IMR-90 (cell line): ENCODE data around the gene NDUFV2. TPM values are rescaled to one million over a fixed set of nuclear protein-coding genes. Genes with fewer than 3 reads are reported as not detected.

Experiments used
- ATAC-seq: fragments of 200-7000 bp; cut with Tn5 transposase; 2 replicates; pipeline ENCODE4 v1.9.1; 2020; ENCODE audit warnings: low read depth, mild to moderate bottlenecking, moderate library complexity
- BruUV-seq: library from RNA; stranded (reverse); fragments of 400-500 nt; replicated peaks from 2 replicates; lab custom pipeline; 2021; lab: Mats Ljungman, UMichigan
- CTCF ChIA-PET: fragments of 300-600 bp; formaldehyde crosslinking; extraction: SDS; loops from one replicate; lab custom pipeline; 2021; ENCODE audit warnings: antibody characterized with exemption; lab: Yijun Ruan, JAX
- POLR2A ChIA-PET: fragments of 300-600 bp; sonication (Branson Sonifier 250); formaldehyde crosslinking; loops from one replicate; lab custom pipeline; 2022; ENCODE audit warnings: antibody characterized with exemption; ENCODE audit not compliant: unreplicated experiment; lab: Charles Lee
- DNase-seq: peaks from one replicate; pipeline ENCODE4 v3.0.0; 2013
- H2AFZ ChIP-seq: replicated peaks from 2 replicates; pipeline ENCODE3; 2013; ENCODE audit warnings: low read length, mild to moderate bottlenecking; ENCODE audit not compliant: poor library complexity
- H2AK5ac ChIP-seq: 2 replicates; pipeline ENCODE4 v1.6.1; 2013; ENCODE audit warnings: low read depth, low read length, inconsistent platforms
- H2AK9ac ChIP-seq: replicated peaks from 2 replicates; pipeline ENCODE3; 2013; ENCODE audit warnings: mild to moderate bottlenecking, low read depth, low read length, moderate library complexity; ENCODE audit not compliant: poor library complexity
- H2BK120ac ChIP-seq: 2 replicates; pipeline ENCODE4 v1.6.1; 2013; ENCODE audit warnings: low read depth, low read length, inconsistent platforms
- H2BK15ac ChIP-seq: 3 replicates; pipeline ENCODE4 v1.6.1; 2013; ENCODE audit warnings: low read depth, low read length, inconsistent platforms
- H2BK20ac ChIP-seq: 2 replicates; pipeline ENCODE4 v1.6.1; 2013; ENCODE audit warnings: low read depth, mild to moderate bottlenecking, inconsistent platforms, low read length, moderate library complexity
- H2BK5ac ChIP-seq: 2 replicates; pipeline ENCODE4 v1.6.1; 2013; ENCODE audit warnings: mild to moderate bottlenecking, low read depth, low read length, inconsistent platforms; ENCODE audit not compliant: poor library complexity, severe bottlenecking
- H3K14ac ChIP-seq: replicated peaks from 2 replicates; pipeline ENCODE4 v1.6.1; 2013; ENCODE audit warnings: low read depth, low read length, inconsistent platforms
- H3K18ac ChIP-seq: 2 replicates; pipeline ENCODE4 v1.6.1; 2013; ENCODE audit warnings: low read depth, low read length, control low read depth
- H3K23ac ChIP-seq: 2 replicates; pipeline ENCODE4 v1.6.1; 2013; ENCODE audit warnings: low read depth, low read length, inconsistent platforms
- H3K27ac ChIP-seq: 2 replicates; pipeline ENCODE4 v1.5.1; 2013; ENCODE audit warnings: mild to moderate bottlenecking, control low read depth, low read length; ENCODE audit not compliant: insufficient read depth
- H3K27me3 ChIP-seq: 2 replicates; pipeline ENCODE4 v1.6.1; 2013; ENCODE audit warnings: low read length; ENCODE audit not compliant: control insufficient read depth, insufficient read depth
- H3K36me3 ChIP-seq: 2 replicates; pipeline ENCODE4 v1.6.1; 2013; ENCODE audit warnings: low read length, mixed read lengths; ENCODE audit not compliant: control insufficient read depth, insufficient read depth
- H3K4ac ChIP-seq: 2 replicates; pipeline ENCODE4 v1.6.1; 2013; ENCODE audit warnings: low read depth, low read length, inconsistent platforms
- H3K4me1 ChIP-seq: 2 replicates; pipeline ENCODE4 v1.6.1; 2013; ENCODE audit warnings: low read length, mixed read lengths; ENCODE audit not compliant: control insufficient read depth, insufficient read depth
- H3K4me2 ChIP-seq: 2 replicates; pipeline ENCODE4 v1.6.1; 2013; ENCODE audit warnings: low read depth, mild to moderate bottlenecking, control low read depth, low read length, moderate library complexity
- H3K4me3 ChIP-seq: 2 replicates; pipeline ENCODE4 v1.5.1; 2013; ENCODE audit warnings: low read depth, mild to moderate bottlenecking, control low read depth, low read length, moderate library complexity; ENCODE audit not compliant: insufficient read depth
- H3K56ac ChIP-seq: 2 replicates; pipeline ENCODE4 v1.6.1; 2013; ENCODE audit warnings: low read length, inconsistent platforms; ENCODE audit not compliant: insufficient read depth; ENCODE audit errors: extremely low read depth
- H3K79me1 ChIP-seq, 2 experiments: 2 replicates each; pipeline ENCODE4 v1.6.1; 2013; ENCODE audit warnings: low read length in 2 of 2, inconsistent platforms in 1 of 2, low read depth in 1 of 2
- H3K9ac ChIP-seq: 2 replicates; pipeline ENCODE4 v1.6.1; 2013; ENCODE audit warnings: low read depth, low read length, control low read depth
- H3K9me1 ChIP-seq: 2 replicates; pipeline ENCODE4 v1.6.1; 2013; ENCODE audit warnings: low read length, inconsistent platforms; ENCODE audit not compliant: insufficient read depth
- H3K9me3 ChIP-seq: 2 replicates; pipeline ENCODE4 v1.6.1; 2013; ENCODE audit warnings: low read length; ENCODE audit not compliant: control insufficient read depth, insufficient read depth
- H4K20me1 ChIP-seq: 2 replicates; pipeline ENCODE4 v1.6.1; 2013; ENCODE audit warnings: low read length, inconsistent platforms; ENCODE audit not compliant: insufficient read depth
- H4K5ac ChIP-seq: 2 replicates; pipeline ENCODE4 v1.6.1; 2013; ENCODE audit warnings: mild to moderate bottlenecking, low read depth, low read length, control low read depth
- H4K8ac ChIP-seq, 2 experiments: 2 replicates each; pipeline ENCODE4 v1.6.1; 2013; ENCODE audit warnings: low read depth in 2 of 2, low read length in 2 of 2, control low read depth in 1 of 2, inconsistent platforms in 1 of 2
- H4K91ac ChIP-seq: 2 replicates; pipeline ENCODE4 v1.6.1; 2013; ENCODE audit warnings: low read depth, low read length, inconsistent platforms; ENCODE audit not compliant: insufficient read depth
- CEBPB ChIP-seq: IDR thresholded peaks from 2 replicates; pipeline ENCODE4 v1.6.1; 2012; ENCODE audit warnings: low read depth, low read length, improper control_type of control experiment
- FOS ChIP-seq: fragments of 150-350 bp; IDR thresholded peaks from 2 replicates; pipeline ENCODE4 v1.6.1; 2016; ENCODE audit warnings: low read depth, low read length
- MAZ ChIP-seq: IDR thresholded peaks from 2 replicates; pipeline ENCODE4 v1.6.1; 2012; ENCODE audit warnings: low read depth, mild to moderate bottlenecking, low read length, improper control_type of control experiment, moderate library complexity, borderline replicate concordance
- MXI1 ChIP-seq: IDR thresholded peaks from 2 replicates; pipeline ENCODE4 v1.6.1; 2012; ENCODE audit warnings: low read depth, mild to moderate bottlenecking, low read length, moderate library complexity, borderline replicate concordance
- RCOR1 ChIP-seq: IDR thresholded peaks from 2 replicates; pipeline ENCODE4 v1.6.1; 2012; ENCODE audit warnings: mild to moderate bottlenecking, low read length, improper control_type of control experiment; ENCODE audit not compliant: insufficient replicate concordance
- RFX5 ChIP-seq: IDR thresholded peaks from 2 replicates; pipeline ENCODE4 v1.8.0; 2012; ENCODE audit warnings: low read depth, mild to moderate bottlenecking, low read length, moderate library complexity
- WGBS, 2 experiments: methylation state at CpG; one replicate each; pipeline versions ENCODE4 v1.1.5 to v1.1.7; 2013; ENCODE audit warnings: missing lambda C conversion rate in 2 of 2; ENCODE audit not compliant: insufficient read length in 1 of 2; ENCODE audit errors: extremely low coverage in 2 of 2; 5-methylcytosine and 5-hydroxymethylcytosine counted together
- dilution Hi-C: fragments of 300-500 bp; cut with HindIII; formaldehyde crosslinking; loops from one replicate; pipeline ENCODE4 v1.14.3; 2018; ENCODE audit warnings: low sequenced_read_pairs; ENCODE audit not compliant: unreplicated experiment
- in situ Hi-C: fragments of 300-500 bp; cut with MboI; formaldehyde crosslinking; loops from 3 replicates; pipeline ENCODE4 v1.14.3; 2019; ENCODE audit warnings: low sequenced_read_pairs, inconsistent platforms, mixed read lengths
- intact Hi-C: fragments of 100-400 bp; cut with micrococcal nuclease; formaldehyde crosslinking; loops from 2 replicates; pipeline ENCODE4 v1.10.0; 2022
- polyA plus RNA-seq, 3 experiments: library from polyadenylated mRNA; depleted of rRNA; stranded (reverse); fragments of >200 nt; gene quantifications; 2 replicates each; pipeline ENCODE4 v1.2.3, GENCODE V29; 2012; ENCODE audit warnings: low replicate concordance in 1 of 3
- total RNA-seq: library from RNA; depleted of rRNA; stranded (reverse); fragments of >200 nt; gene quantifications from 2 replicates; pipeline ENCODE4 v1.2.3, GENCODE V29; 2012

Gene NDUFV2
- total and polyA plus RNA-seq, 2 of the 4 experiments (the other 2 are of a cell fraction): 106 to 126 TPM

GRCh38 chr18:9135081-9135911 is 32.8 kb downstream of the NDUFV2 start (continued):
- TF ChIP-seq RFX5 (no peak), FOS (no peak), CEBPB (no peak)

GRCh38 chr18:9135912-9136314 is 33.4 kb downstream of the NDUFV2 start:
- Histone ChIP-seq H3K9ac (peak overlapping the region; percentile 54), H3K9me3 (no peaks in the 10 kb centered on the region), H2AFZ (peak overlapping the region; percentile 97), H4K8ac (peak overlapping the region in 1 of 2 experiments; percentile 59; a peak in 1 of 4 replicates), H3K4ac (peak overlapping the region; percentile 58), H2BK5ac (peak overlapping the region; percentile 57), H3K9me1 (no peaks in the 10 kb centered on the region), H2AK5ac (peak overlapping the region; percentile 30; the same call in 1 of the 2 replicates), H3K4me1 (peaks cover 8% of the 10 kb centered on the region), H3K4me3 (peak overlapping the region; percentile 69), H4K5ac (peak overlapping the region; percentile 46; the same call in 1 of the 2 replicates), H4K20me1 (peaks cover 27% of the 10 kb centered on the region), H3K27me3 (no peaks in the 10 kb centered on the region), H3K27ac (peak overlapping the region; percentile 68), H4K91ac (peak overlapping the region; percentile 48; the same call in 1 of the 2 replicates), H3K18ac (peak overlapping the region; percentile 3; the same call in 1 of the 2 replicates), H2BK15ac (no peak overlapping the region), H2BK120ac (no peak overlapping the region), H2BK20ac (no peak overlapping the region), H3K79me1 (peaks cover 7 to 28% of the 10 kb centered on the region in 2 experiments; a peak in 3 of 4 replicates), H3K14ac (peak overlapping the region; percentile 53), H3K23ac (peak overlapping the region; percentile 73), H3K4me2 (peak overlapping the region; percentile 99), H2AK9ac (peak overlapping the region; percentile 59), H3K36me3 (peaks cover 13% of the 10 kb centered on the region), H3K56ac (peak overlapping the region; percentile 16; the same call in 1 of the 2 replicates)
- intact Hi-C loops (loop anchor here (2.0 to 5.0 kb wide), 3 partner anchors 31 to 335 kb away; no protein-coding TSS in a partner anchor), dilution Hi-C loops (no loop called here), in situ Hi-C loops (loop anchor here (10.0 kb wide), 1 partner anchor 461 kb away; no protein-coding TSS in a partner anchor)
- ChIA-PET CTCF (interaction anchor here (0.6 to 1.7 kb wide), 2 partner anchors 62 to 303 kb away, joined by 3 to 5 read pairs; no protein-coding TSS in a partner anchor), POLR2A (interaction anchor here (0.6 kb wide), 1 partner anchor 147 kb away, joined by 3 read pairs; no protein-coding TSS in a partner anchor)
- DNase-seq (peak; percentile 19), ATAC-seq (peak; percentile 2)
- no TSS peak for BruUV-seq
- TF ChIP-seq RCOR1: no peak
- TF ChIP-seq RFX5: no peak
- no peak for TF ChIP-seq MAZ
- peak; percentile 35; the same call in 1 of the 2 replicates for TF ChIP-seq MXI1
- 0% methylated on average over 11 of the region's 33 CpGs; no CpG with 5 or more reads in 1 of the 2 experiments for WGBS, 2 experiments
